GM20000 (cell line): ENCODE measurements around the gene TDRD7.

ENCODE experiments used
- DNase-seq: peaks from one replicate; pipeline ENCODE4 v3.0.0; 2012; ENCODE audit warnings: low spot score
- CTCF ChIP-seq: IDR thresholded peaks from 2 replicates; pipeline ENCODE4 v1.5.1; 2012; ENCODE audit warnings: mild to moderate bottlenecking, control low read depth; ENCODE audit errors: extremely low read depth, missing control alignments

TDRD7 gene

DNA sequence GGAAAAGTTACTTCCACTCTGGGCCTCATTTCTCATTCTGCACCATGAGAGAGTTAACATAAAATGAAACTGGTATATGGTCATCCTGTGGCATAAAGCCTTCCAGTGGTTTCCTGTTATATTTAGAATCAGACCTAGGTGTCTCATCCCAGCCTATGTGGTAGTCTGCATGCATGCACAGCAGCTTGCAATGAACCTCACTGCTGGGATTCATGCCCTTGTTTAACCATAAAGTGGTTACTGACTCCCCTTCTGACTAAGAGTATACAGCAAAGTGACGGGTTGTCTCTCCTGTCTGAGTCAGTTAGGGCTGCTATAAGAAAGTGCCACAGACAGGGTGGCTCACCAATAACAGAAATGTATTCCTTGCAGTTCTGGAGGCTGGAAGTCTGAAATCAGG is 14.7 kb upstream of the TDRD7 start:
- TF ChIP-seq CTCF = no peak
- DNase-seq = no peak

GRCh38 chr9:97398999-97399758 is 12.7 kb upstream of the TDRD7 start:
- DNase-seq = peak; percentile 76
- peak; percentile 99 for TF ChIP-seq CTCF

- TF ChIP-seq CTCF = no peak
- DNase-seq = no peak
These were observed 8.1 kb upstream of the TDRD7 start for GRCh38 chr9:97403746-97404316.

DNA sequence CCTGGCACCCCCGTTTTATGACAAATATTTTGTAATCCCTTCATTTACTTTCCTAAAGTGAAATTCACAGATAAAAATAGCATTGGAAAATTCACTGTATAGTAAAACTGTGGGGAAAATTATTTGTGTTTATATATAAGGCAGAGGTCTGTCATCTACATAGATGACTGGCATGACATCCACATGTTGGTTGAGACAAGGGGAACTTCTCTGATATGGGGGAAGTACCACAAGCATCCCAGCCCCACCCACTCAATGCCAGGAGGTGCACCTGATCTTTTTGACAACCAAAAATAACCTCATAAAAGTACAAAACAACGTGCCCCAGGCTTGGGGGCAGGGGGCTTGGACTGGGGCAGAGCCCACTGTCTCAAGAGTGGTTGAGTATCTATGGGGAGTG is 6.3 kb upstream of the TDRD7 start:
- DNase-seq = no peak
- TF ChIP-seq CTCF = no peak

DNA sequence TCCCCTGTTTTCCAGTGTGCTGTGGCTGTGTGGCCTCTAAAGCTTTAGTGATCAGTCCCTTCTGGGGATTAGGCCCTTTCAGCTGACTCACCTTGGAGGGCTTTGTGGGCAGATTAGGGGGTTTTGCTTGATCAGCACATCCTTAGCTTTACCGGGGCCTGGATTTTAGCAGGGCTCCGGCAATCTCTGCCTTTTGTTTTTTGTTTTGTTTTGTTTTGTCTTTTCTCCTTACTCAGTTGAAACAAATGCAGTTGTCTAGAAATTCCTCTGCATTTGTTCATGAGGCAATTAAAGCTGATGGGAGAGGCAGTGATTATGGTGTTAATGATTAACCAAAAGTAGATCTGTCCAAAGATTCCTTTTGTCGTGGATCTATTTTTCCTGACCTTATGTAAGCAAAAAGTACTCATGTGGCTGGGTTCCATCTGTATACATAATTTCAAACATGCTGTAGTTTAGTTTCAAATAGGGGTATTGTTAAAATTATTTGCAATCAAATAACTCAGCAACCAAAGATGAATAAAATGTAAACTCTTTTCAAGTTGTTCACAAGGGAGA is 5.2 kb upstream of the TDRD7 start:
- no peak for TF ChIP-seq CTCF
- DNase-seq = no peak

DNA sequence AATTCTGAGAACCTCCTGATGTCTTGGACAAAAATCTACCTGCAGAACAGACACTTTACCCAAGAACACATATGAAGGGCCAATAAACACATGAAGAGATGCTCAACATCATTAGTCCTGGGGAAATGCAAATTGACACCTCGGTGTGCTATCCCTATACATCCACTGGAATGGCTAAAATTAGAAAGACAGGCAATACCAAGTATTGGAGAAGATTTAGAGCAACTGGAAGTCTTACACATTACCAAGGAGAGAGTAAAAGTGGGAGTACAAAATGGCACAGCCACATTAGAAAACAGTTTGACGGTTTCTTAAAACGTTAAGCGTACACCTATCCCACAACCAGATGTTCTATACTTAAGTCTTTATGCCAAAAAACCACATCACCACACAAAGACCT is 3.3 kb upstream of the TDRD7 start:
- no peak for DNase-seq
- no peak for TF ChIP-seq CTCF

- no peak for DNase-seq
- no peak for TF ChIP-seq CTCF
These were observed 482 bp upstream of the TDRD7 start for GRCh38 chr9:97411440-97411788.
